ENCODE data around the gene MCOLN1.

DNA sequence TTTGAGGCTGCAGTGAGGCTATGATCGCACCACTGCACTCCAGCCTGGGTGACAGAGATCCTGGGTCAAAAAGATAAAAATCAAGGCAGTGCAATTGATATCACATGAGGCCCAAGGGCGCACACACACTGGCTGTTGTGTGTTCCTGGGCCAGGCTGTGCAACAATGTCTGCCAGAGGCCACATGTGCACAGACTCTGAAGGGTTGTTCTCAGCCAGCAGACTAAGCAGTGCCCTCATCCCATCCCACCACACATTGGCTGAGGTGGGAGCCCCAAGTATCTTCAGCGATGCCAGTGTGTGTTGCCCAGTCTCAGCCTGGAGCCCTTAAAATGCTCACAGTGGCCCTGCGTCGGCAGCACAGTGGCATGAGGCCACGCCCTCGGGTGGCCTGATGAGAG is 46.2 kb upstream of the MCOLN1 start:
- TF ChIP-seq, protein P1, sequence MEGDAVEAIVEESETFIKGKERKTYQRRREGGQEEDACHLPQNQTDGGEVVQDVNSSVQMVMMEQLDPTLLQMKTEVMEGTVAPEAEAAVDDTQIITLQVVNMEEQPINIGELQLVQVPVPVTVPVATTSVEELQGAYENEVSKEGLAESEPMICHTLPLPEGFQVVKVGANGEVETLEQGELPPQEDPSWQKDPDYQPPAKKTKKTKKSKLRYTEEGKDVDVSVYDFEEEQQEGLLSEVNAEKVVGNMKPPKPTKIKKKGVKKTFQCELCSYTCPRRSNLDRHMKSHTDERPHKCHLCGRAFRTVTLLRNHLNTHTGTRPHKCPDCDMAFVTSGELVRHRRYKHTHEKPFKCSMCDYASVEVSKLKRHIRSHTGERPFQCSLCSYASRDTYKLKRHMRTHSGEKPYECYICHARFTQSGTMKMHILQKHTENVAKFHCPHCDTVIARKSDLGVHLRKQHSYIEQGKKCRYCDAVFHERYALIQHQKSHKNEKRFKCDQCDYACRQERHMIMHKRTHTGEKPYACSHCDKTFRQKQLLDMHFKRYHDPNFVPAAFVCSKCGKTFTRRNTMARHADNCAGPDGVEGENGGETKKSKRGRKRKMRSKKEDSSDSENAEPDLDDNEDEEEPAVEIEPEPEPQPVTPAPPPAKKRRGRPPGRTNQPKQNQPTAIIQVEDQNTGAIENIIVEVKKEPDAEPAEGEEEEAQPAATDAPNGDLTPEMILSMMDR (conservative IDR thresholded peaks at IDR 0.05; ENCODE audit: low read depth, low read length): no peak
- no peak for TF ChIP-seq EZH2 (IDR thresholded peaks at IDR 0.05; ENCODE audit: low read length, unreplicated experiment)

Measured in PC-3 (cell line).